A549 (cell line): ENCODE data around the gene TMEM117.

Source experiments
- CTCF ChIP-seq: fragments of >200 bp; sonication (Bioruptor Twin); formaldehyde crosslinking; IDR thresholded peaks from 3 replicates; pipeline ENCODE4 v1.5.1; 2016
- MAX ChIP-seq: IDR thresholded peaks from 2 replicates; pipeline ENCODE4 v1.6.1; 2012
- POLR2A ChIP-seq: IDR thresholded peaks from 2 replicates; pipeline ENCODE4 v1.6.1; 2012; ENCODE audit warnings: mild to moderate bottlenecking, low read length
- REST ChIP-seq: fragments of 200-600 bp; sonication (generic); IDR thresholded peaks from 2 replicates; pipeline ENCODE4 v1.6.1; 2016; ENCODE audit warnings: antibody characterized with exemption, mild to moderate bottlenecking, moderate library complexity

GRCh38 chr12:43812926-43813325 is 23.0 kb upstream of the TMEM117 start:
- no peak for TF ChIP-seq CTCF
- TF ChIP-seq POLR2A, result no peak
- TF ChIP-seq MAX, result no peak
- TF ChIP-seq REST, result no peak
